ENCODE results near the gene UROD. TPM values are rescaled to one million over a fixed set of nuclear protein-coding genes. Genes with fewer than 3 reads are reported as not detected.
"Not testable (repeated sequence)": the region's sequence is repeated elsewhere in the genome, so short reads cannot be mapped to it uniquely, and the experiment has no call there.

The UROD gene
- total RNA-seq, 2 experiments from 2014 or later = 68.5 to 72.7 TPM

DNA sequence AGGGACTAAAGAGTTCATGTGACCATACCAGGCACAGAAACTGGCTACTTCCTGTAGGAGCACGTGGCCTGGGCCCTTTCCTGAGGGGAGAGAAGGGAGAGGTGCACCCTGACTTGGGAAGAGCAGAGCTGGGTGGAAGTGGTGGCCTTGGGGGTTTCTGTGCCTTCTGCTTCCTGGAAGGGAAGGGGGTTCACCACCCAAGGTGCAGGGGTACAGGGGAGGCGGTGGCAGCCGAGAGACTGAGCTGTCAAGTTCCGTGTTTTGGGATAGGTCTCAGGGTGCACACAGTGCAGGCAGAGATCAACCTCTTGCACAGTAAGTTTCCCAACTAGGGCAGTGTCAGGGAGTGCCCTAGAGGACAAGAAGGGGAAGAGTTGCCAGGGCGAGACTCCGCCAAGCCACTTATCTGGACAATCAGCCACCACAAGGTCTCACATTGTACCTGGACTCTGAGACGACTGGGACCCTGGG, 11.0 kb upstream of the UROD start:
- peak overlapping the region; percentile 54 for H3K27ac Mint-ChIP-seq
- H3K27me3 Mint-ChIP-seq = no peaks in the 10 kb centered on the region
- peaks cover 8% of the 10 kb centered on the region for H3K36me3 Mint-ChIP-seq
- CTCF ChIA-PET = no interaction called here
- no peaks in the 10 kb centered on the region for H3K9me3 Mint-ChIP-seq (ENCODE audit: low read depth)
- DNase-seq (no peak), ATAC-seq (no peak)
- H3K4me3 Mint-ChIP-seq = no peak overlapping the region
- peaks cover 13% of the 10 kb centered on the region for H3K4me1 Mint-ChIP-seq

DNA sequence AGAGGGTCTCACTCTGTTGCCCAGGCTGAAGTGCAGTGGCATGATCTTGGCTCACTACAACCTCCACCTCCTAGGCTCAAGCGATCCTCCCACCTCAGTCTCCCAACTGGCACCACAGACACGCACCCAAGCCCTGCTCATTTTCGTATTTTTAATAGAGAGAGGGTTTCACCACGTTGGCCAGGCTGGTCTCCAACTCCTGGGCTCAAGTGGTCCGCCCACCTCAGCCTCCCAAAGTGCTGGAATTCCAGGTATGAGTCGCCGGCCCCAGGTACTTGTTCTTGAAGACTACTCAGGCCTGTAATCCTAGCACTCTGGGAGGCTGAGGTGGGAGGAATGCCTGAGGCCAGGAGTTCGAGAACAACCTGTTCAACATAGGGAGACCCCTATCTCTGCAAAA, 10.5 kb upstream of the UROD start:
- ATAC-seq; H3K9me3 Mint-ChIP-seq (ENCODE audit: low read depth); DNase-seq; H3K36me3 Mint-ChIP-seq; H3K27ac Mint-ChIP-seq; H3K4me3 Mint-ChIP-seq; CTCF ChIA-PET; H3K27me3 Mint-ChIP-seq: not testable (repeated sequence)
- peaks cover 13% of the 10 kb centered on the region for H3K4me1 Mint-ChIP-seq

DNA sequence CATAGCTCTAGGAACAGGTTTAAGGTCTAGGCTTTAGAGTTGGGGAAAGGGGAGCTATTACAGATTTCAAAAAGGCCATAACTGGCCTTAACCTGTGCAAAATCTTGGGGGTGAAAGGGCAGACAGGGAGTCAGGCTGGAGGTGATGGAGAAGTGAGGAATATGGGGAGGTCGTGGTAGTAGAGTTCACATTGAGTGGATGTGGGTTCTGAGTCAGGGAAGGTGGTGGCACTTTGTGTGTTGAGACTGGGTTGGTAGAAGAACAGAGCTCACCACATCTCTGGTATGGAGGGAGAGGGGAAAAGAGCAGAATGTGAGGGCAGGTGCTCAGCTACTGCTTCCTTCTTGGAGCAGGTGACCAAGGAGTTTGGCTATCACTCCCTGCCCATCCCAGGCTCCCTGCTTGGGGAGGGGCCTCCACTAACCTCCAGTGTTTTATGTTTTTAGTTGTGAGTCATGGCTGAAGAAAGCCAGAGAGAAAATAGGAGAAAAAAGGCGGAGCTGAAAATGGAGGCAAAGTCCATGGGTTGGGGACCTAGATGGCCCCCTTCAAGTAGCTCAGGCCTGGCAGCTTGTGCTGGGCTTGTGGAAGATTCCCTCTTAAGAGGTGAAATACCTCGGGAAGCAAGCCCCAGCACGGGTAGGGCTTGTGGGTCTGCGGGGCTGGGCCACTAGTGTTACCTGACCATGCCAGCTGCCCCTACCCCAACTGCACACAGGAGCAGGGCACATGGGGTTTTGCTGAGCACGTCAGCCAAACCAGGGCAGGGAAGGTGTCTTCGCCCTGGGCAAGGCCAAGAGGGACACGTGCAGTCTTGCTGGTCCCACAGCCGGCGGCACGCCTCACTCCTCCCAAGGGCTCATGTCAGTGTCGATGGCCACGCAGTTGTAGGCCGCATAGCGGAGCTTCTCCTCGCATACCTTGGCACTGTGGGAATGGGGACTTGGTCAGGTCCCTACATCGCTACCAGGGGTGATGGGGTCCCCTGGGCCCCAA, 9.1 kb upstream of the UROD start:
- ATAC-seq (no peak), DNase-seq (no peak)
- no peak overlapping the region for H3K4me3 Mint-ChIP-seq
- no peaks in the 10 kb centered on the region for H3K9me3 Mint-ChIP-seq (ENCODE audit: low read depth)
- no peaks in the 10 kb centered on the region for H3K27me3 Mint-ChIP-seq
- H3K27ac Mint-ChIP-seq = no peak overlapping the region
- peaks cover 13% of the 10 kb centered on the region for H3K36me3 Mint-ChIP-seq
- peaks cover 13% of the 10 kb centered on the region for H3K4me1 Mint-ChIP-seq
- CTCF ChIA-PET = interaction anchor here (1.0 kb wide), 1 partner anchor 178 kb away, joined by 4 read pairs; no protein-coding TSS in a partner anchor

DNA sequence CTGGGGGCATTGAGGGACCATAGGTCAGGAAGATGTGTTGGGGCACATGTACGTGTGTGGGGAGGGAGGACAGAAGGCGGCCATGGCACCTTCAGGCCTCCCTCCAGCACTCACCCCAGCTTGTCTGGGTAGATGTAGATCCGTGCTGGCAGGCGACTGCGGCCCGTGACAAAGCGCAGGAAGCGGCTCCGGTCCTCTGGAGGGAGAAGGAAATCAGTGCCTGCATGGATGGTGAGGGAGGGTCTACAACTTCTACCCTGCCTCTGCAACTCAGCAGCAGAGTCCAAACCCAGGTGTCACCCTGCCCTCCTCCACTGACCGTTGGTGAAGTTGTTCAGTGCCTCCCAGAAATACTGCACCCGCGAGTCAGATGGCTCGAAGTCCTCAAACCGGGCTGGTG, 8.3 kb upstream of the UROD start:
- DNase-seq = no peak
- CTCF ChIA-PET = no interaction called here
- Mint-ChIP-seq H3K27me3 (no peaks in the 10 kb centered on the region), H3K9me3 (ENCODE audit: low read depth) (no peaks in the 10 kb centered on the region), H3K4me1 (peaks cover 13% of the 10 kb centered on the region), H3K4me3 (no peak overlapping the region), H3K36me3 (peaks cover 13% of the 10 kb centered on the region), H3K27ac (no peak overlapping the region)
- ATAC-seq = no peak

DNA sequence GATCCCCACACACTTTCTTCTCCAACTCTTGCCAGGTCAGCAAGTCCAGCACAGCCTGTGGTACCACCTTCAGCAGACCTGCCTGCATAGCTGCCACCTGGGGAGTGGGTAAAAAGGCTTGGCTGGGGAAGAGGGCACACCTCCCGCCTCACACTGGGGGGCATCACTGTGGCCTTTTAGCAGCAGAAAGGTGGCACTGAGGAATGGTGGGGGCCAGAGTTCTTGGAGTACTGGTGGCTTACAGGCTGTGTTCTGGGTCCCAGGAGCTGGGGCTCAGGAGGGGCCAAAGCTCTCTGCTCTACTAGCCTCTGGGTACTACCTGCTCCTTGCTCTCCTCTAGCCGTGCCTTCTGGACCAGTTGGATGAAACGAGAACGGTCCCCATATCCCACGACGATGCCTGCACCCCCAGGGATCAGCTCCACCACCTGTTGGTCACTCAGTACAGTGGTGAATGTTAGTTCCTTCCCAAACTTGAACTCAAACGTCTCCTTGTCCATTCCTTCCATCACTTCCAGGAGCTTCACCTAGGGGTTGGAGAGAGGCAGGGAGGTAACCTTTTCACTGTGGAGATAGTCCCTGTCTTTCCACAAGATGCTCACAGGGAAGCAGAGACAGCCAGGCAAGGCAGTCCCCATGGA, 7.7 kb upstream of the UROD start:
- no peak overlapping the region for H3K27ac Mint-ChIP-seq
- H3K36me3 Mint-ChIP-seq = peaks cover 15% of the 10 kb centered on the region
- no peak for DNase-seq
- CTCF ChIA-PET = interaction anchor here (0.8 kb wide), 1 partner anchor 211 kb away, joined by 3 read pairs; no protein-coding TSS in a partner anchor
- no peak for ATAC-seq
- H3K9me3 Mint-ChIP-seq (ENCODE audit: low read depth) = no peaks in the 10 kb centered on the region
- no peak overlapping the region for H3K4me3 Mint-ChIP-seq
- peaks cover 13% of the 10 kb centered on the region for H3K4me1 Mint-ChIP-seq
- H3K27me3 Mint-ChIP-seq = no peaks in the 10 kb centered on the region

DNA sequence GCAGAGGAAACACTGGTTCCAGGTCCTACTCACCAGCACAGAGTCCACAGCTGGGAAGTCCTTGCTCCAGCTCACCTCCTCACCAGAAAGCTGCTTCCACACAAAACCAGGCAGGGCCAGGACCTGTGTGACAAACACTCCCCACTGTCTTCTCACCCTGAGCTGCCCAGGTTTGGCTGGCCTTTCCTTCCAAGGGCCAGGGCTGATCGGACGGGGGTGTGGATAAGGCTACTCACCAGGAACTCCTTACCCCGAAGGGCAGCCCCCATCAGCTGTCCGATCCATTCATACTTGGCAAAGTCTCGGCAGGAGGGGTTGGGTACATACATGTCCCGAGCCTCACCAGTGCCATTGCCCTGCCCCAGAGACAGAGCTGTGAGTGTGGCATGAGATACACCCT, 6.3 kb upstream of the UROD start:
- Mint-ChIP-seq H3K27ac (no peak overlapping the region), H3K4me3 (no peak overlapping the region), H3K4me1 (peaks cover 15% of the 10 kb centered on the region), H3K9me3 (ENCODE audit: low read depth) (no peaks in the 10 kb centered on the region), H3K27me3 (no peaks in the 10 kb centered on the region), H3K36me3 (peaks cover 15% of the 10 kb centered on the region)
- DNase-seq (peak; percentile 33), ATAC-seq (no peak)
- CTCF ChIA-PET = interaction anchor here (1.2 to 1.4 kb wide), 2 partner anchors 8 to 276 kb away, joined by 4 read pairs; no protein-coding TSS in a partner anchor

DNA sequence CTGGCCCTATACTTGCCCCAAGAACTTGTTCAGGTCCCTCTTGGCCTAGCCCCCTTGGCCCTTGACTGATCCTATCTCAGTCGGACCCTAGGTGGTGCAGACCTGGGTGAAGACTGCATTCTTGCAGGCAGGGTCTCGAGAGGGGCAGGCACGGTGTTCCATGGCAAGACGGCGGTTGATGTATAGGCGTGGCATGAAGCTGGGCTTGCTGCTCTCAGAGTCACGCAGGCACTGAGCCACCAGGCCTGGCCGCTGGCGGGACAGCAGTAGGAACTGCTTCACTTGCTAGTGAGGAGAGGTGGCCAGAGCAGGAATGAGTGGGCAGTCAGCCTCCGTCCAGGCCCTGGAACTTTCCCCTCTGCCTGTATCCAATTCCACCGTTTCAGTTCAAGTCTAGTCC, 4.7 kb upstream of the UROD start:
- H3K36me3 Mint-ChIP-seq = peaks cover 14% of the 10 kb centered on the region
- no peak overlapping the region for H3K4me3 Mint-ChIP-seq
- no peak overlapping the region for H3K27ac Mint-ChIP-seq
- peak; percentile 35 for DNase-seq
- ATAC-seq = no peak
- no peaks in the 10 kb centered on the region for H3K27me3 Mint-ChIP-seq
- H3K4me1 Mint-ChIP-seq = peaks cover 18% of the 10 kb centered on the region
- CTCF ChIA-PET = no interaction called here
- H3K9me3 Mint-ChIP-seq (ENCODE audit: low read depth) = no peaks in the 10 kb centered on the region

DNA sequence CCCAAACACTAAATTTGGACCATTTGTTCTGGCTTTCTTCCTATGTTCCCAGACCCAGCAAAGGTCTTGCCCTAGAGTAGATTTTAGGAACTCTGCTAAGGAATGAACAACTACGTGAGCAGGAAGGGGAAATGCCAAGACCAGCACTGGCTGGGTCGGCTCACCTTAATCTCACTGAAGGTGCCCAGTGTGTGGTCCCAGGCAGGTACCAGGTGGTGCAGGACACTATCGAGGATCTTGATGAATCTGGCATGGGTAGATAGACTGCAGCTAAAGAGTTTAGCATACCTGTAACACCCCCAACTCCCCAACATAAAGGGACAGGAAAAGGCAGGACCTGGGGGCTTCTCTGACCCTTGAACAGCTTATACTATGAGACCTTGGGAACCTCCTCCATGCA, 4.0 kb upstream of the UROD start:
- Mint-ChIP-seq H3K27ac (no peak overlapping the region), H3K36me3 (peaks cover 14% of the 10 kb centered on the region), H3K4me3 (no peak overlapping the region), H3K27me3 (no peaks in the 10 kb centered on the region), H3K4me1 (peaks cover 23% of the 10 kb centered on the region), H3K9me3 (ENCODE audit: low read depth) (no peaks in the 10 kb centered on the region)
- CTCF ChIA-PET = no interaction called here
- DNase-seq (no peak), ATAC-seq (no peak)

DNA sequence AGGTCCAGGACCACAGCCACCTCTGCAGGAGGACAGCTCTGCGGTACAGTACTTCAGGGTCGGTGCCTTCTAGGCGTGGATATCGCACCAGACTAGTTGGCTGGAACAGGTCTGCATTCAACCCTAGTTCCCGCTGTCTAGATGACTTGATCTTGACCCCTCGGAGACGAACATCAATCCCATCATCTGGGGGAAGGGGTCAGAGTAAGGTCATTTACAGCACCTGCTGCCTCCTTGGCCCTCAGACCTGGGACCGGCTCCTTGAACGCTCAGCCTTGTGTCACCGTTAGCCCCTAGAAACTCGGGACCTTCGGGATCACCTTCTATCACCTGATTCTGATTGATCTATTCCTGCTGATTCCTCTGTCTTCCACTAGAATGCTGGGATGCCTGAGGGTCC, 3.5 kb upstream of the UROD start:
- ATAC-seq (no peak), DNase-seq (peak; percentile 36)
- no peaks in the 10 kb centered on the region for H3K9me3 Mint-ChIP-seq (ENCODE audit: low read depth)
- no peak overlapping the region for H3K27ac Mint-ChIP-seq
- no peak overlapping the region for H3K4me3 Mint-ChIP-seq
- CTCF ChIA-PET = interaction anchor here (1.0 kb wide), 1 partner anchor 20 kb away, joined by 3 read pairs; no protein-coding TSS in a partner anchor
- peaks cover 13% of the 10 kb centered on the region for H3K36me3 Mint-ChIP-seq
- H3K27me3 Mint-ChIP-seq = no peaks in the 10 kb centered on the region
- peaks cover 24% of the 10 kb centered on the region for H3K4me1 Mint-ChIP-seq

DNA sequence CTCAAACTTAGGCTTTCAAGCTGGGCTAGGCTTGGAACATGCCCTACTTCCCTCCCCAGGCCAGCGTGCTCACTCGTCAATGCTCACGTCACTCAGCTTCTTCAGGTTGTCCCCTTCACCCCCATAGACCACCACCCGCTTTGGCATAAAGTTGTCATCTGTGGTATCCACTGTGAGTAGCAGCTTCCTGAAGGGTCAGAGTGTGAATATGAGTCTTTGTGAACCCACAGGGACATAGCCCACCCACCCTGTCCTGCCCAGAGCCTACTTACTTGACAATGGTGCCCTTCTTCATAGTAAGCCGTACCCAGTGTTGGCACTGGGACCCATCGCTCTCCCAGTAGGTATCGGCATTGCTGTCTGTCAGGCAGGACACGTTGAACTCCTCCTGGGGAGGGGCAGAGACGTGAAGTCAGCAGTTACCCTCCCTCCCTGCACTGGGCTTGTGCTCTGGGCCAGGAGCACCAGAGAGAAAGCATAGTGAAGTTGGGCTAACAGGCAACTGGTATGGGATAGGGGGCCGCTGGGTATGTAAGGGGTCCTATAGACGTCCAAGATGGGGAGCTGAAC, 2.7 kb upstream of the UROD start:
- H3K27ac Mint-ChIP-seq = no peak overlapping the region

DNA sequence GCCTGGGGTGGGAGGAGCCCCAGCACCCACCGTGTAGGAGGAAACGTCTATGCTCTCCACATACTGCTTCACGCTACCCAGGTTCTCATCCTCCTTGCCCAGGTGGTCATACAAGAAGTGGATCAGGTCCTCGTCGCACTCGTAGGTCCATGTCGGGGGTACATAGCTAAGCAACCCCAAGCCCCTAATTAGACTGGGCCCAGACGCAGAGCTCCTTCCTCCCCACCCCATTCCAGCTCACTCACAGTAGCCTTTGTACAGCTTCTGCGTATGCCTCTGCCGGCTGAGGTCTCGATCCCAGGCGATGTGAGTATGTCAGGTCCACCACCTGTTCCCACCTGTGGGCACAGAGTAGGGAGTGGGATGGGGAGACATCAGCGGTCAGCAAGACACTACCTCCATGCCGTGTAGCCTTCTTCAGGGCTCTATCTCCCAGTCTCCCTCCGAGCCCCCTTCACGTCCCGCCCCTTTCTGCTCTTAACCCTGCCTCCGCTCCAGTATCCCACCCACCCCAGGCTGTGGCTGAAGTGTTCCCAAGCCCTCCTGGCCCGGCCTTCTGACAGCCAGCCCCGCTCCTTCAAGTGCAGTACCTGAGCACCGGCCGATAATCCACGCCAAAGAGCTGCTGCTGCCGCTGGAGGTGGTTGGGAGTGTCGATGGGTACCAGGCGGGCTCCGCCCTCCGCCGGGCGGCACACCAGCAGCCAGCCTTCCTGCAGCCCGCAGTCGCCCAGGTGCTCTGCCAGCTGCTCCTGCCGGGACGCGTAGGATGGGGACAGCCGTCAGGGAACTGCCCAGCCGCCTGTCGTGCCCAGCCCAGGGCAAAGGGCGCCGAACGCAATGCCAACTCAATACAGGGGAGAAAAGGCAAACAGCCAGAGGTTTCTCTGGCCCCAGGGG, 1.8 kb upstream of the UROD start:
- Mint-ChIP-seq H3K27me3 (no peaks in the 10 kb centered on the region), H3K9me3 (ENCODE audit: low read depth) (no peaks in the 10 kb centered on the region), H3K4me3 (peak overlapping the region; percentile 75), H3K4me1 (peaks cover 35% of the 10 kb centered on the region), H3K27ac (peak overlapping the region; percentile 58), H3K36me3 (peaks cover 13% of the 10 kb centered on the region)
- no peak for ATAC-seq
- CTCF ChIA-PET = interaction anchor here (0.5 to 13.4 kb wide), 21 partner anchors 11 to 1641 kb away, joined by 3 to 341 read pairs (median 7); partner anchors contain the start of genes EIF2B3, MUTYH, PLK3 and RPS8
- DNase-seq = peak; percentile 49

More for the DNA sequence above, 2.7 kb upstream of the UROD start:
- DNase-seq = peak; percentile 34
- Mint-ChIP-seq H3K4me1 (peaks cover 31% of the 10 kb centered on the region), H3K36me3 (peaks cover 11% of the 10 kb centered on the region), H3K27me3 (no peaks in the 10 kb centered on the region), H3K4me3 (peak overlapping the region; percentile 75), H3K9me3 (ENCODE audit: low read depth) (no peaks in the 10 kb centered on the region)
- no peak for ATAC-seq
- CTCF ChIA-PET = interaction anchor here (0.5 to 13.4 kb wide), 8 partner anchors 10 to 1640 kb away, joined by 3 to 341 read pairs (median 16); partner anchors contain the start of genes RPS8 and TESK2
